Nasal cavity respiratory epithelium epithelial cell of viscerocranial mucosa (primary cell): ENCODE data around the gene EFCC1. TPM values are rescaled to one million over a fixed set of nuclear protein-coding genes. Genes with fewer than 3 reads are reported as not detected.

ENCODE experiments used
- total RNA-seq: library from RNA; depleted of rRNA; stranded (reverse); fragments of >200 nt; gene quantifications from 2 replicates; pipeline ENCODE4 v1.2.3, GENCODE V29; 2014

The EFCC1 gene, protein sequence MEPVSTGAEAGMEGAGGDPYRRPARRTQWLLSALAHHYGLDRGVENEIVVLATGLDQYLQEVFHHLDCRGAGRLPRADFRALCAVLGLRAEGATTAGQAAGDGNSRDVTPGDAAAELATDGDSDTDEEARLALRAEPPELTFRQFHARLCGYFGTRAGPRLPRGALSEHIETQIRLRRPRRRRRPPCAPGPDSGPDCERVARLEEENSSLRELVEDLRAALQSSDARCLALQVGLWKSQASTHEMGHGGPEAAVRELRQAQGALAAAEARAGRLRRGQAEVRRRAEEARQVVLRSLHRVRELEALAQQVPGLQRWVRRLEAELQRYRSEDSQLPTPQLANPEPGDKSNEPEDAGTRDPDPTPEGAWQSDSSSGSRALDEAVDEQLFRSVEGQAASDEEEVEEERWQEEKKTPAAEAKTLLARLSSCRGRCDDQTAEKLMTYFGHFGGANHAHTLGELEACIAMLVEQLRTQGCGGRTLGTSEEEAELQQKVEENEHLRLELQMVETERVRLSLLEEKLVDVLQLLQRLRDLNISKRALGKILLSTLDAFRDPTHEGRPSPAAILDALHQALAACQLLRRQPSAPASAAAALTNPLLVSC
- not detected in 2 replicates for total RNA-seq

DNA sequence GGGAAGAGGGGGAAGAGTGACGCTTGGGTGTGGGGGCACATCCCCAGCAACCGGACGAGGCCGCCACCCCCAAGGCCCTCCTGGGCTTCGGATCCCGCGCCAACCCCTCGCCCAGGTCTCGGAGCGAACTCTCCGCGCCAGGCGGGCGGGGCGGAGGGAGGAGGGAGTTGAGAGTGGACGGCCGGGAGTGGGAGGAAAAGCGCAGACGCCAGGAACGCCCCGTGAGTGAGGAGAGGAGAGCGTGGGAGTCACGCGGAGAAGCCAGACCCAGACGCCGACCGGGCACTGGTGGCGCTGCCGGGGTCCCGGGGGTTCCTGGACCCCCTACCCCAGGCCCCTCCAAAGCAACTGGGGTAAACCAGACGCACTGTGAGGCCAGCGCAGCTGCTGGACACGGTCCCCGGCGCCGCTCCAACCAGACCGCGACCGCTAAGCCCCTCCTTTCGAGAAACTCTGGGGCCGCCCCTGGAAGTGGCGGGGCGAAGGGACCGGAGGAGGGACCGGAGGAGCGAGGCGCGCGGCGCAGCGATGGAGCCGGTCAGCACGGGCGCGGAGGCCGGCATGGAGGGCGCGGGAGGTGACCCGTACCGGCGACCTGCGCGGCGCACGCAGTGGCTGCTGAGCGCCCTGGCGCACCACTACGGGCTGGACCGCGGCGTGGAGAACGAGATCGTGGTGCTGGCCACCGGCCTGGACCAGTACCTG, at the start of gene EFCC1:
EFCC1 (plus strand) TSS at position 204 of the 705 bp plus-strand sequence; CDS start at position 529, 325 bp downstream.

DNA sequence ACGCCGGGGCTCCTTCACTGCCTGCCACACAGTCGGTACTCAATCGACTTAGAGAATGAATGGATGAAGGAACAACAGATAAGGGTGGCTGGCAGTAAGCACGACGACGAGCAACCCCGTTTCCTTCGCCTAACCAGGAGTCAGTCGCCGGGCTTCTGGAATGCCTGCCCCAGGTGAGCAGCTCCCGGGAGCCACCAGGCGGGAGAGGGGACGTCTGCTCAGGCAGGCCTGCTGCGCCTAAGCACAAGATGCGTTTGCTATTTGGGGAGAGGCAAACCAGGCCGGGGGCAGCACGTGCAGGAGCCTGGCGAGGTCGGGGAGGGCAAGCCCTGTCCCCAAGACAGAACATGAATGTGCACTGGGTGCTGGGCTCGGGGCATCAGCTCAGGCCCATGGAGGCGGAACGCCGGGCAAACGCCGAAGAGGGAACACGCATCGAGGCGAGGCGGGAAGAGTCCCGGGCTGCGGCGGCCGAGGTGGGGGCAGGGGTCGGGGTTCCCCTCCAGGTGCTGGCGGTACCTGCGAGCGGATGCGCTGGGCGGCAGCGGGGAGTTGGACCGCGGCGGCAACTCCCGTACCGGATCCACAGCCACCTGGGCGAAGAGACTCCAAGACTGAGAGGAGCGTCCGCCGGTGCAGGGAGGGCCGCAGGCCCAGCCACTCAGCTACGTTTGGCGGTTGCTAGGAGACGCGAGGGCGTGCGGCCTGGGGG, 7.5 kb upstream of the EFCC1 start, which contains the start of gene CFAP92:
CFAP92 (minus strand) TSS at position 616 of the 712 bp plus-strand sequence. CDS start 772 bp downstream, outside the sequence.

GRCh38 chr3:129060276-129061022, 59.3 kb downstream of the EFCC1 start, which contains the start of gene GP9:
Gene GP9 (plus strand): TSS chr3:129060779. CDS start chr3:129061740, 961 bp downstream.

Other genes starting within 250 kb of the EFCC1 start
- 19.8 and 36.2 TPM in 2 replicates for gene ACAD9, start 121.7 kb upstream of the EFCC1 start, total RNA-seq
- 0.34 and 0.36 TPM in 2 replicates for gene CFAP92, start 7.2 kb upstream of the EFCC1 start, total RNA-seq
- not detected in 2 replicates for gene GP9, start 59.5 kb downstream of the EFCC1 start, total RNA-seq
- gene RAB43, start 120.5 kb downstream of the EFCC1 start, total RNA-seq = 10.3 and 26.2 TPM in 2 replicates
- 20.9 and 22.9 TPM in 2 replicates for gene ISY1, start 159.8 kb downstream of the EFCC1 start, total RNA-seq
- 379 and 442 TPM in 2 replicates for gene CNBP, start 182.6 kb downstream of the EFCC1 start, total RNA-seq
- gene COPG1, start 248.3 kb downstream of the EFCC1 start, total RNA-seq = 224 and 230 TPM in 2 replicates